HEK293 (cell line): ENCODE results near the gene PPP2R5E.

ENCODE experiments used
- BCL11A ChIP-seq: fragments of 450-650 bp; formaldehyde crosslinking; IDR thresholded peaks from 2 replicates; pipeline ENCODE4 v1.5.1; 2016; ENCODE audit warnings: low read depth, missing biosample characterization, missing genetic modification characterization
- BCL6B ChIP-seq: fragments of 450-650 bp; formaldehyde crosslinking; IDR thresholded peaks from 2 replicates; pipeline ENCODE4 v1.5.1; 2017; ENCODE audit warnings: missing biosample characterization, missing genetic modification characterization
- PRDM6 ChIP-seq: fragments of 450-650 bp; formaldehyde crosslinking; IDR thresholded peaks from 2 replicates; pipeline ENCODE4 v1.5.1; 2017; ENCODE audit warnings: missing biosample characterization, missing genetic modification characterization
- ZBTB21 ChIP-seq: fragments of 450-650 bp; formaldehyde crosslinking; IDR thresholded peaks from 2 replicates; pipeline ENCODE4 v1.5.1; 2017; ENCODE audit warnings: missing biosample characterization, missing genetic modification characterization
- ZNF114 ChIP-seq: fragments of 450-650 bp; formaldehyde crosslinking; IDR thresholded peaks from 2 replicates; pipeline ENCODE4 v1.5.0; 2017; ENCODE audit warnings: missing biosample characterization, missing genetic modification characterization
- ZNF146 ChIP-seq: fragments of 450-650 bp; formaldehyde crosslinking; IDR thresholded peaks from 2 replicates; pipeline ENCODE4 v1.5.1; 2016; ENCODE audit warnings: missing biosample characterization, missing genetic modification characterization
- ZNF155 ChIP-seq: fragments of 450-650 bp; formaldehyde crosslinking; IDR thresholded peaks from 2 replicates; pipeline ENCODE4 v1.5.1; 2016; ENCODE audit warnings: missing biosample characterization, missing genetic modification characterization
- ZNF398 ChIP-seq: fragments of 450-650 bp; formaldehyde crosslinking; IDR thresholded peaks from 2 replicates; pipeline ENCODE4 v1.5.1; 2017; ENCODE audit warnings: missing biosample characterization, missing genetic modification characterization
- ZNF426 ChIP-seq: fragments of 450-650 bp; formaldehyde crosslinking; IDR thresholded peaks from 2 replicates; pipeline ENCODE4 v1.5.1; 2017; ENCODE audit warnings: missing biosample characterization, missing genetic modification characterization, mild to moderate bottlenecking, inconsistent platforms, moderate library complexity
- ZNF518A ChIP-seq: fragments of 450-650 bp; formaldehyde crosslinking; conservative IDR thresholded peaks from 2 replicates; pipeline ENCODE4 v1.5.1; 2016; ENCODE audit warnings: low read depth, missing biosample characterization, missing genetic modification characterization
- ZNF560 ChIP-seq: fragments of 450-650 bp; formaldehyde crosslinking; IDR thresholded peaks from 2 replicates; pipeline ENCODE4 v1.5.1; 2017; ENCODE audit warnings: missing biosample characterization, missing genetic modification characterization, borderline replicate concordance
- ZNF76 ChIP-seq: fragments of 450-650 bp; formaldehyde crosslinking; IDR thresholded peaks from 2 replicates; pipeline ENCODE4; 2016; ENCODE audit warnings: low read depth, missing biosample characterization, missing genetic modification characterization, borderline replicate concordance
- ZXDB ChIP-seq: fragments of 450-650 bp; formaldehyde crosslinking; IDR thresholded peaks from 2 replicates; pipeline ENCODE4 v1.5.1; 2016; ENCODE audit warnings: missing biosample characterization, missing genetic modification characterization
- TF ChIP-seq, protein P1 (sequence below): fragments of 450-650 bp; formaldehyde crosslinking; IDR thresholded peaks from 2 replicates; pipeline ENCODE4 v1.5.1; 2016; ENCODE audit warnings: missing biosample characterization, missing genetic modification characterization
- TF ChIP-seq, protein P2 (sequence below): fragments of 450-650 bp; formaldehyde crosslinking; IDR thresholded peaks from 2 replicates; pipeline ENCODE4 v1.5.1; 2016; ENCODE audit warnings: missing biosample characterization, missing genetic modification characterization
- TF ChIP-seq, protein P3 (sequence below): fragments of 450-650 bp; formaldehyde crosslinking; IDR thresholded peaks from 2 replicates; pipeline ENCODE4 v1.5.1; 2016; ENCODE audit warnings: missing biosample characterization, missing genetic modification characterization

The PPP2R5E gene

DNA sequence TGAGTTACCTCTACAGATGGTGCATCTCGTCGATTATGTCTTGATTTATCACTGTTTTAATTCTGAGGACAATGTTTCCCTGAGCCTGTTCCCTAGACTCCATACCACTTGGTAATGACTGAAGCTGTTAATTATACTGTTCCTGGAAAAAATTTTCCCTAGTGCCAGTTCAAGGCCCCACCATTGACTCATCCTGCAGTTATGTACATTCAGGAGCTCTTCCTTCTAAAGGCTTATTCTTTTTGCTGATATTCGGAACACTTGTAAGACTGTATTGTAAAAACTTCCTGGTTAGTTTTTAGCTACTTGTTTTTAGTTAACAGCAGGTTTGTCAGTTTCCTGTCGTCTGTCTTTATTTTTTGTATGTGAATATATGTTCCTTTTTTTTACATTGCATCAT lies 30.4 kb upstream of the PPP2R5E start (continued):
- TF ChIP-seq, protein P1, sequence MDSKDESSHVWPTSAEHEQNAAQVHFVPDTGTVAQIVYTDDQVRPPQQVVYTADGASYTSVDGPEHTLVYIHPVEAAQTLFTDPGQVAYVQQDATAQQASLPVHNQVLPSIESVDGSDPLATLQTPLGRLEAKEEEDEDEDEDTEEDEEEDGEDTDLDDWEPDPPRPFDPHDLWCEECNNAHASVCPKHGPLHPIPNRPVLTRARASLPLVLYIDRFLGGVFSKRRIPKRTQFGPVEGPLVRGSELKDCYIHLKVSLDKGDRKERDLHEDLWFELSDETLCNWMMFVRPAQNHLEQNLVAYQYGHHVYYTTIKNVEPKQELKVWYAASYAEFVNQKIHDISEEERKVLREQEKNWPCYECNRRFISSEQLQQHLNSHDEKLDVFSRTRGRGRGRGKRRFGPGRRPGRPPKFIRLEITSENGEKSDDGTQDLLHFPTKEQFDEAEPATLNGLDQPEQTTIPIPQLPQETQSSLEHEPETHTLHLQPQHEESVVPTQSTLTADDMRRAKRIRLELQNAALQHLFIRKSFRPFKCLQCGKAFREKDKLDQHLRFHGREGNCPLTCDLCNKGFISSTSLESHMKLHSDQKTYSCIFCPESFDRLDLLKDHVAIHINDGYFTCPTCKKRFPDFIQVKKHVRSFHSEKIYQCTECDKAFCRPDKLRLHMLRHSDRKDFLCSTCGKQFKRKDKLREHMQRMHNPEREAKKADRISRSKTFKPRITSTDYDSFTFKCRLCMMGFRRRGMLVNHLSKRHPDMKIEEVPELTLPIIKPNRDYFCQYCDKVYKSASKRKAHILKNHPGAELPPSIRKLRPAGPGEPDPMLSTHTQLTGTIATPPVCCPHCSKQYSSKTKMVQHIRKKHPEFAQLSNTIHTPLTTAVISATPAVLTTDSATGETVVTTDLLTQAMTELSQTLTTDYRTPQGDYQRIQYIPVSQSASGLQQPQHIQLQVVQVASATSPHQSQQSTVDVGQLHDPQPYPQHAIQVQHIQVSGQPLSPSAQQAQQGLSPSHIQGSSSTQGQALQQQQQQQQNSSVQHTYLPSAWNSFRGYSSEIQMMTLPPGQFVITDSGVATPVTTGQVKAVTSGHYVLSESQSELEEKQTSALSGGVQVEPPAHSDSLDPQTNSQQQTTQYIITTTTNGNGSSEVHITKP, result no peak
- TF ChIP-seq, protein P2, sequence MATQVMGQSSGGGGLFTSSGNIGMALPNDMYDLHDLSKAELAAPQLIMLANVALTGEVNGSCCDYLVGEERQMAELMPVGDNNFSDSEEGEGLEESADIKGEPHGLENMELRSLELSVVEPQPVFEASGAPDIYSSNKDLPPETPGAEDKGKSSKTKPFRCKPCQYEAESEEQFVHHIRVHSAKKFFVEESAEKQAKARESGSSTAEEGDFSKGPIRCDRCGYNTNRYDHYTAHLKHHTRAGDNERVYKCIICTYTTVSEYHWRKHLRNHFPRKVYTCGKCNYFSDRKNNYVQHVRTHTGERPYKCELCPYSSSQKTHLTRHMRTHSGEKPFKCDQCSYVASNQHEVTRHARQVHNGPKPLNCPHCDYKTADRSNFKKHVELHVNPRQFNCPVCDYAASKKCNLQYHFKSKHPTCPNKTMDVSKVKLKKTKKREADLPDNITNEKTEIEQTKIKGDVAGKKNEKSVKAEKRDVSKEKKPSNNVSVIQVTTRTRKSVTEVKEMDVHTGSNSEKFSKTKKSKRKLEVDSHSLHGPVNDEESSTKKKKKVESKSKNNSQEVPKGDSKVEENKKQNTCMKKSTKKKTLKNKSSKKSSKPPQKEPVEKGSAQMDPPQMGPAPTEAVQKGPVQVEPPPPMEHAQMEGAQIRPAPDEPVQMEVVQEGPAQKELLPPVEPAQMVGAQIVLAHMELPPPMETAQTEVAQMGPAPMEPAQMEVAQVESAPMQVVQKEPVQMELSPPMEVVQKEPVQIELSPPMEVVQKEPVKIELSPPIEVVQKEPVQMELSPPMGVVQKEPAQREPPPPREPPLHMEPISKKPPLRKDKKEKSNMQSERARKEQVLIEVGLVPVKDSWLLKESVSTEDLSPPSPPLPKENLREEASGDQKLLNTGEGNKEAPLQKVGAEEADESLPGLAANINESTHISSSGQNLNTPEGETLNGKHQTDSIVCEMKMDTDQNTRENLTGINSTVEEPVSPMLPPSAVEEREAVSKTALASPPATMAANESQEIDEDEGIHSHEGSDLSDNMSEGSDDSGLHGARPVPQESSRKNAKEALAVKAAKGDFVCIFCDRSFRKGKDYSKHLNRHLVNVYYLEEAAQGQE (tag by site-specific recombination), result no peak
- TF ChIP-seq PRDM6 (tag by site-specific recombination) (no peak), ZNF518A (tag by site-specific recombination) (no peak), ZNF76 (tag by site-specific recombination) (no peak), BCL6B (tag by site-specific recombination) (no peak), ZNF114 (tag by site-specific recombination) (no peak), ZBTB21 (no peak), ZXDB (tag by site-specific recombination) (no peak), ZNF146 (tag by site-specific recombination) (no peak), BCL11A (no peak), ZNF426 (tag by site-specific recombination) (no peak), ZNF560 (tag by site-specific recombination) (no peak), ZNF155 (tag by site-specific recombination) (no peak), ZNF398 (tag by site-specific recombination) (no peak)
- TF ChIP-seq, protein P3, sequence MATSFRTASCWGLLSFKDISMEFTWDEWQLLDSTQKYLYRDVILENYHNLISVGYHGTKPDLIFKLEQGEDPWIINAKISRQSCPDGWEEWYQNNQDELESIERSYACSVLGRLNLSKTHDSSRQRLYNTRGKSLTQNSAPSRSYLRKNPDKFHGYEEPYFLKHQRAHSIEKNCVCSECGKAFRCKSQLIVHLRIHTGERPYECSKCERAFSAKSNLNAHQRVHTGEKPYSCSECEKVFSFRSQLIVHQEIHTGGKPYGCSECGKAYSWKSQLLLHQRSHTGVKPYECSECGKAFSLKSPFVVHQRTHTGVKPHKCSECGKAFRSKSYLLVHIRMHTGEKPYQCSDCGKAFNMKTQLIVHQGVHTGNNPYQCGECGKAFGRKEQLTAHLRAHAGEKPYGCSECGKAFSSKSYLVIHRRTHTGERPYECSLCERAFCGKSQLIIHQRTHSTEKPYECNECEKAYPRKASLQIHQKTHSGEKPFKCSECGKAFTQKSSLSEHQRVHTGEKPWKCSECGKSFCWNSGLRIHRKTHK, result no peak
- TF ChIP-seq, all 188 proteins: peak for 0
